Endothelial cell of hepatic sinusoid (primary cell): ENCODE measurements around the gene STK32C.

ENCODE experiments used
- in situ Hi-C: cut with HindIII; loops from 2 replicates; pipeline ENCODE4 v1.10.0; 2017; ENCODE audit warnings: low sequenced_read_pairs

The STK32C gene

DNA sequence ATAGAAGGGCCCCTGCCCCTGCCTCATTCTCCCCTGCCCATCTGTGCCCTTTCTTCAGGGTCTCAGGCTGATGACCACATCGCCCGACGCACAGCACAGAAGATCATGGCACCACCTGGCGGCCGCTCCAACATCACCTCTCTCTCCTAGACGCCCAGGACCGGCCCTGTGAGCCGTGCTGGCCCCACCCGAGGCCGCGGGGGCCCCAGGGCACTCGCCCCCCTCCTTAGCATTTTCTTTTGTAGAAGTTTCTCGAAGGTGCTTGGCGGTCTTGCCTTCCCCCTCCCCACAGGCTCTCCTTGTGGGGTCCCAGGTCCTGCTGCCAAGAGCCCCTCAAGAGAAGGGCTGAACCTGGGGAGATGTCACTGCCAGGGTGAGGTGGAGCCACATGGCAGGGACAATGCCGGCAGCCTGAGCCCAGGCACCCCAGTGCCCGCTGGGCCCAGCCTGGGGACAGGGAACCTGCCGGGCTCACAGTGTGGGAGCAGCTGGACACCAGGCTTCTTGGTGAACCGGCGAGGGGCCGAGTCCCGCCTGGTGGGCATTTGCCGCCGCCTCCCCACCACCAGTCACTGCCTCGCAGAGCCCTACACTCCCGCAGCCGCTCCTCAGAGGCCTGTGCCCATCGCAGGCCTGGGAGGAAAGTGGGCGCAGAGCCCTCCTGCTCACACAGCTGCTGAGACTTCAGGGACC lies 102.8 kb downstream of the STK32C start:
- in situ Hi-C loops, result loop anchor here (10.0 kb wide), 1 partner anchor 140 kb away; no protein-coding TSS in a partner anchor

DNA sequence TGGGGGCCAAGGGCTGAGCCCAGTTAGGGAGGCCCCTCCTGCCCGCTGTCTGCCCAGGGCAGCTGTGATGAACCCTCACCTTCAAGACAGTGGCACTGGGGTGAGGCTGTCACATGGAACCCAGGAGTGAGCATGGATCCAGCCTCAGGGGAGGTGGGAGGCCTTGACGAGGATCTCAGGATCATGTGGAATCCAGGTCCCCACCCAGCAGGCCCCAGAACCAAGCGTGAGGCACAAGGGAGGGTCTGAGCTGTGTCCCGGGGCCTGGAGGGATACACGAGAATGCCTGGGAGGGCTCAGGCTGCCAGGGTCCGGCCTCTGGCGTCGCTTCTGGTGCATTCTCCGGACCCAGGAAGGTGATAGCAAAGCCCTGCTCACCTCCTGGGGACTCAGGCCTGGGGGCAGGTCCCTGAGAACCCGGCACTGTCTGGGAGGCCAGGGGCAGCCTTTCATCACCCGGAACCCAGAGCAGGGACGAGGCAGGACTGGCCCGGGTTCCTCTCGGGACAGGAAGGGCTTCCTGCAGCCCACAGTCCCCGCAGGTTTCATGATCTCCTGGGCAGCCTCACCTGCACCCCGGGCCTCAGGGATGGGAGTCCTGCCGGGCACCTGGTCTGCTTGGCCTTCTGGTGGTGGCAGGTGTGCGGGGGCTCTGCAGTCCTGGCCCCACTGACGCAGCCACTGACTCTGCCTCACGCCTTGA lies 103.5 kb downstream of the STK32C start:
- in situ Hi-C loops, result loop anchor here (10.0 kb wide), 1 partner anchor 141 kb away; no protein-coding TSS in a partner anchor

DNA sequence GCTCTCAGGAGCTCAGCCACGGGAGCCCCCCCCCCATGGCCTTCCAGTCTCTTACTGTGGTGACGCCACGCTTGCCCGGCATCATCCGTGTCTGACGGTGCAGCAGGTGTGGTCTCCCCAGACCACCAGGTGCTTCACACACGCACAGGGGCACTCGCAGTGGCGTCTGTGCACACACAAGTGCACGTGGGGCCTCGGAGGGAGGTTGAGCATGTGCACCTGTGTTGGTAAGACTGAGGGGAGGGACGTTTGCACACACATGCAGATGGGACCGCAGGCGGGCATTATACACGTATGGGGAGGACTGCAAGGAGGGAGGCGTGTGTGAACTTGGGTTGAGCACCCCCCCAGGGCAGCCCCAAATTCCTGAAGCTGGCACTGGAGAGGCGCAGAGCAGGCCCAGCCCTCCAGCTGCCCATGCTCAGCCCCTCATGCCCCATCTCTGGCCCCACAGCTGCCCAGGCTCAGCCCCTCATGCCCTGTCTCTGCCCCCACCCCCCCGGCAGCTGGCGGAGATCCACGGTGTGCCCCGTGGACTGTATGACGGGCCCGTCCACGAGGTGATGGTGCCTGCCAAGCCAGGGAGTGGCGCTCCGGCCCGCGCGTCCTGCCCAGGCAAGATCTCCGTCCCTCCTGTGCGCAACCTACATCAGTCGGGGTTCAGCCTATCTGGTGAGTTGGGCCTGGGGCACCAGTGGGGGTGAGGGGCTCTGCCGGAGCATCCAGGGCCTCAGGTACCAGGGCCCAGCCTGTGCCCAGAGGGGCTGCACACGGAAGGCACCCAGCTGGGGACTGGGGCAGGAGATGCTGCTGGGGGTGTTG lies 104.3 kb downstream of the STK32C start:
- in situ Hi-C loops, result loop anchor here (10.0 kb wide), 1 partner anchor 141 kb away; no protein-coding TSS in a partner anchor

DNA sequence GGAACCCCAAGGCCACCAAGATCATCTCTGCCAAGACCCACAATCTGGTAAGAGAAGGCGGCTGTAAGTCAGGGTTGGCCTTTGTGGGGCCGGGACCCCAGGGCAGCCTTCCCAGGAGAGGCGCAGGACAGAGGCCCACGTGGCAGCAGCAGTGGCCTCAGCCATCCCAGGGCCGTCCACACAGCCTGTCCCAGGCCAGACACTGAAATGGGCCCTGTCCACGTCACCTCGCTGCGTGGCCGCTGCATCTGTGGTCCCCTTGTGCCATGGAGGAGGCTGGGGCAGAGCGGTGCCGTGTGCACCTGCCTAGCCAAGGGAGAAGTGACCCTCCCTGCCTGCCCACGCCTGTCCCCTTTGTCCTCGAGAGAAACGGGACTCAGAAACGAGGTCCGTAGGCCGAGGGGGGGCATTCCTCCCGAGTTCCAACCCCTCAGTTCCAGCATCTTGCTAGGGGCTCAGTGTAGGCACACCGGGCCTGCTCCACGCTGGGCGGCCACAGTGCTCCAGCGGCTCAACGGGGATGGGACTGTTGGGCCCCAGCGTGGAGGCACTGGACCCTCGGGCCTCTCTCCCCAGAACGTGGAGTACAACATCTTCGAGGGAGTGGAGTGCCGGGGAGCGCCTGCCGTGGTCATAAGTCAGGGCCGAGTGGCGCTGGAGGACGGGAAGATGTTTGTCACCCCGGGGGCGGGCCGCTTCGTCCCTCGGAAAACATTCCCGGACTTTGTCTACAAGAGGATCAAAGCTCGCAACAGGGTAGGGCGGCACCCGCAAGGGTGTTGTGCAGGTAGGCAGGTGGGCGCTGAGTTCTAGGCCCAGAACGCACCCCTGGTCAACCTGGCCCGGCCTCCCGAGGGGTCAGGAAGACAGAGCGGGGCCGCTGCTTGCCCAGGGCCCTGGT lies 105.4 kb downstream of the STK32C start:
- in situ Hi-C loops, result loop anchor here (10.0 kb wide), 1 partner anchor 142 kb away; no protein-coding TSS in a partner anchor

DNA sequence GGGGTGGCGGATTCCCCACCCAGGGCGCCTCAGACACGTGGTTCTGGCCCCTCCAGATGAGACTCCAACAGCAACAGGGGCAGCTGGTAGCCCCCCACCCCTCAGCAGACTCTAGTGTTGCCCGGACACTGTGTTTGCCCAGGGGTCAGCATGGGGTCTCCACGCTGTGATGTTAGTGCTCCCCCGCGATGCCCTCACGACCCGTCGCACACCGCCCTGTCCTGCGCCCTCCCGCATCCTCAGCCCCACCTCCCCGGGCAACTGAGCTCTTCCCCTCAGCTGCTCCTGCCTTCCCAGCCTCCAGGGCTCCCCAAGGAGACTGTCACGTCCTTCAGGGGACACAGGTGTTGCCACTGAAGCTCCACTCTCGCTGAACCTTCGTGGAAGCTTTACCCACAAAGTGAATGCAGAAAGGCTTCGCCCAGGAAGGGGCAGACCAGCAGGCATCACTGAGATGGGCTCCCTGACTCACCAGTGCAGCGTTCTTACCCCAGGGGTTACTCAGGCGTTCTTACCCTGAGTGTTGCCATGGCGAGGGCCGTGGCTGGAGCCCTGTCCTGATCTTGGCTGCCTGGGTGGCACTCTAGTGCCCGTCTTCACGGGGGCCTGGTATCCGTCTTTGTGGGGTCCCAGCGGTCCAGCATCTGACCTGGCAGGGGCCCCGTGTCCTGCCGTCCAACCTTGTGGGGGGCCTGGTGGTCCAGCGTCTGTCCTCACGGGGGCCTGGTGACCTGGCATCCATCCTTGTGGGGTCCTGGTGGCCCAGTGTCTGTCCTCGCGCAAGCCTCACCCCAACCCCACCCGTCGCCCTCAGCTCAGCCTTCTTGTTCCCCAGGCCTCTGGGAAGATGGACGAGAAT lies 106.4 kb downstream of the STK32C start:
- in situ Hi-C loops, result loop anchor here (10.0 kb wide), 1 partner anchor 143 kb away; no protein-coding TSS in a partner anchor

DNA sequence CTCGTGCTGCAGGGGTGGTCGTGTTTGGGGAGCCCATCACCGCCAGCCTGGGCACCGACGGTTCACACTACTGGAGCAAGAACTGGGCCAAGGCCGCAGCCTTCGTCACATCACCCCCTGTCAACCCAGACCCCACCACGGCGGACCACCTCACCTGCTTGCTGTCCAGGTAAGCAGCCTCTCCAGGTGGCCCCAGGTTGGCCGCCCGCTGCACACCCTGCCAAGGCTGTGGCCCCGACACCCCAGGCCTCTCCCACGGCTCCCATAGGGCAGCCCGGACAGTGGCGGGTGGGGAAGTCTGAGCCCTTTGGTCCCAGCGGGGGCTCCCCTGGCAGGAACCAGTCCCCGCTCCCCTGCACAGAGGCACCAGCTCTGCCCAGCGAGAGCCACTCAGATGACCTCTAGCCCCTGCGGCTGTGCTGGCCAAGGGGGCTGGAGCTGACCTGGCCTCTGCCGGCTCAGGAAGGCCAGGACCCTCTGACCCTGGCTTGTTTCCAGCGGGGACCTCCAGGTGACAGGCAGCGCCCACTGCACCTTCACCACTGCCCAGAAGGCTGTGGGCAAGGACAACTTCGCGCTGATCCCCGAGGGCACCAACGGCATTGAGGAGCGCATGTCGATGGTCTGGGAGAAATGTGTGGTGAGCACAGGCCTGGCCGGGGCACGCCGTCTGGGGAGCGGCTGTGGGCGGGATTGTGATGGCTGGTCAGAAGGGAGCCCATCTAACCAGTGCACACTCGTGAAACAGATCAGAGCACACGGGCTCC lies 107.2 kb downstream of the STK32C start:
- in situ Hi-C loops, result loop anchor here (10.0 kb wide), 1 partner anchor 144 kb away; no protein-coding TSS in a partner anchor

DNA sequence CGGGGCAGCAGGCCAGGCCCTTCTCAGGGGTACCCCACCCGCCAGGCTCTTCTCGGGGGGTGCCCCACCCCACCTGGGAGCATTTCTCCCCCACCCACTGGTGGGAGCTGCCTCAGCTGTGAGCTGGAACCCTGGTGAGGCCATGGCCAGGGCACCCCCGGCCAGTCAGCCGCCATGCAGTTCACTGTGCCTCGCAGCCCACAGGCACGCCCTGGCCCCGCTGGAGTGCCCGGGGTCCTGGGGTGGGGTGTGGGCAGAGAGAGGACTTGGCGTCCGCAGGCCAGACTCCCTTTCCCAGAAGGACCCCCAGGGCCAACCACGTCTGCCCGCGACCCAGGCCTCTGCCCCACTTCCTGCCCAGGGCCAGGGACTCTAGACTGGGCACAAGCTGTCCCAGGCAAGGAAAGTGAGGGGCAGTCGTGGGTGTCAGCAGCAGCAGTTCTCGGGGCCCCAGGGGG lies 107.9 kb downstream of the STK32C start:
- in situ Hi-C loops, result loop anchor here (10.0 kb wide), 1 partner anchor 145 kb away; no protein-coding TSS in a partner anchor

DNA sequence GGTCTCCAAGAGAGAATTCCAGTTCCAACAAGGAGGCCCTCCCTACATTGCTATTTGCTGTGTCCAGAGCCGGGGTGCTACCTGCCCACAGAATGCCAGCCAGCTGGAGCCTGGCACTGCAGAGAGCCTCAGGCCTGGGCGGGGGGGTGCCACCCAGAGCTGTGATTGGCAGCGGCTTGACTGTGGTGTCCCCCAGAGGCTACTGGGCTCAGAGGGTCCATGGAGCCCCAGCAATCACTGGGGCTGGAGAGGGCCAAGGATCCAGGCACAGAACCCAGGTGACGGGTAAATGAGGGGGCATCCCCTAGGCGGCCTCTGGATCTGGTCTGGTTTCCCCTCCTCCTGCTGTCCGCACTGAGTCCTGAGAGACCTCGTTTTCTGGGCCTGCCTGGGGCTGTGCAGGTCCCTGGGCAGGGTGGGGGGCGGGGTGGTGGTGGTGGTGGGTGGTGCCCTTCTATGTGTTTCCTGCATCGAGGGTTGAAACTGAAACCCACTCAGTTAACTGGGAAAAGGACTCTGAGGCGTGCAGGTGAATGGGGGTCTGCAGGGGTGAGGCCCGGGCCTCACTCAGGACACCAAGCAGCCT lies 108.4 kb downstream of the STK32C start:
- in situ Hi-C loops, result no loop called here

DNA sequence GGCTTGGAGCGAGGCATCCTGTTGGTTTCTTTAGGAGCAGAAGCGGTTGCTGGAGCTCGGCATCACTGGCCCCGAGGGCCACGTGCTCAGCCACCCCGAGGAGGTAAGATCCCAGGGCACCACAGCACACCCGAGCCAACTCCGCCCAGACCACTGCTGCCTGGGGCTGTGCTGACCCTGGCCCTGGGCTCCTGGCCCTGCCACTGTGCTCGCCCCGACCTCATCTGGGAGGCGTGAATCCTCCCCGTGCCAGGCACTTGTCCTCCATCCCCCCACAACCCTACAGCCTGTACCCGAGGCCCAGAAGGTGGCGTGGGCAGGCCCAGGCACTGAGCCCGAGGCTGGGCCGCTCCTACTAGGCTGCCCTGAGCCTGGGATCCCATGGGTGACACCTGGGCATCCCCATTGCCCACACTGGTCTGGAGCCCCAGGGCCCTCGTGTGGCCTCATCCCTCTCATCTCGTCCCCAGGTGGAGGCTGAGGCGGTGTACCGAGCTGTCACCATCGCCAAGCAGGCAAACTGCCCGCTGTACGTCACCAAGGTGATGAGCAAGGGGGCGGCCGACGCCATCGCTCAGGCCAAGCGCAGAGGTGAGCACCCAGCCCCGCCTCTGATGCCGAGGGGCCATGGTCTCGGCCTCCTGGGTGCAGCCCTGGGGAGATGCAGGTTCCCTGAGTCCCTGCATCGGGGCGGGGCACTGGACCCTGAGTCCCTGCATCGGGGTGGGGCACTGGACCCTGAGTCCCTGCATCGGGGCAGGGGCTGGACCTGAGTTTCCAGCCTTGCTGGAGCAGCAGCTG lies 109.2 kb downstream of the STK32C start:
- in situ Hi-C loops, result no loop called here

DNA sequence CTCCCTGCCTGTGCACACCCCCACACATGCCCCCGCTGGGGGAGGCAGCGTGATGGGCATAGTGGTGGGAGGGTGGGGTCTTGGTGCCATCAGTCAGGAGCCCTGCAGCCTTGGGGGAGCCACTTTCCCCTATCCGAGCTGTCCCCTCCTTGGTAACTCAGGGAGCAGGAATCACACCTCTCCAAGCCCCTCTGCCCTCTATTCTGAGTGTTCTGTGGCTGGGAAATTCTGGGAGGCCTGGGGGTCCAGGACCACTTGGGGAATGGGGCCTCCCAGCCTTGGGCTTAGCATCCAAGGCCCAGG lies 109.7 kb downstream of the STK32C start:
- in situ Hi-C loops, result no loop called here

DNA sequence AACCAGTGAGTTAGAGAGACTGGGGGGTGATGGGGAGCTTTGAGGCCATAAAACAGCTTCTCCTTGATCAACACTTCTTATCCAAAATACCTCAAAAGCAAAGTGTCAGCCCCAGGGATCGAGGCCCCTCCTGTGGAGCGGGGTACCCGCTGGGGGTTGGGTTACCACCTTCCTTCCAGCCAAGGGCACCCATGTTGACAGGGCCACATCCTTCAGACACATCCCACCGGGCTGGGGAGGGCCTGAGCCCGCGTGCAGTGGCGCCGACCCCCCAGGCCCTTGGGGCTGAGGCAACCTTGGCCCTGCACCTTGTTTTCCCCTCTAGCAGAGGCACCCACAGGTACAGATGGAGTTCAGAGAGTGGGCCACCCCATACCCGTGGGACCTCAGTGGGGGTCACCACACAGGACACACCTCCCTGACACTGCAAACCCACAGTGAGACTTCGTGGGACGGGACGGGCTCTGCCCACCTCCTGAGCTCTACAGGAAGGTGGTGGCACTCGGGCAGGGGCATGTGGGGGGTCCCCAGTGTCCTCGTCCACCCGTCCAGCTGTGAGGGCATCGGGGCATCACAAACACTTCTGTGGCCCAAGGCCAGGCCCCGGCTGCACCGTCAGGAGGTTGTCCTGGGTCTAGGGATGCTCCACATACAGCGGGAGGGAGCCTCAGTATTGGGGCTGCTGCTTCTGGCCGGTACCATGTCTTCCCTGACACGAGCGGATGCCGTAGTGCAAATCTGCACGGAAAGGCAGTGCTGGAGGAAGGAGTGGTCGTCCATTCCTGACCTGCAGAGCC lies 110.3 kb downstream of the STK32C start:
- in situ Hi-C loops, result no loop called here

DNA sequence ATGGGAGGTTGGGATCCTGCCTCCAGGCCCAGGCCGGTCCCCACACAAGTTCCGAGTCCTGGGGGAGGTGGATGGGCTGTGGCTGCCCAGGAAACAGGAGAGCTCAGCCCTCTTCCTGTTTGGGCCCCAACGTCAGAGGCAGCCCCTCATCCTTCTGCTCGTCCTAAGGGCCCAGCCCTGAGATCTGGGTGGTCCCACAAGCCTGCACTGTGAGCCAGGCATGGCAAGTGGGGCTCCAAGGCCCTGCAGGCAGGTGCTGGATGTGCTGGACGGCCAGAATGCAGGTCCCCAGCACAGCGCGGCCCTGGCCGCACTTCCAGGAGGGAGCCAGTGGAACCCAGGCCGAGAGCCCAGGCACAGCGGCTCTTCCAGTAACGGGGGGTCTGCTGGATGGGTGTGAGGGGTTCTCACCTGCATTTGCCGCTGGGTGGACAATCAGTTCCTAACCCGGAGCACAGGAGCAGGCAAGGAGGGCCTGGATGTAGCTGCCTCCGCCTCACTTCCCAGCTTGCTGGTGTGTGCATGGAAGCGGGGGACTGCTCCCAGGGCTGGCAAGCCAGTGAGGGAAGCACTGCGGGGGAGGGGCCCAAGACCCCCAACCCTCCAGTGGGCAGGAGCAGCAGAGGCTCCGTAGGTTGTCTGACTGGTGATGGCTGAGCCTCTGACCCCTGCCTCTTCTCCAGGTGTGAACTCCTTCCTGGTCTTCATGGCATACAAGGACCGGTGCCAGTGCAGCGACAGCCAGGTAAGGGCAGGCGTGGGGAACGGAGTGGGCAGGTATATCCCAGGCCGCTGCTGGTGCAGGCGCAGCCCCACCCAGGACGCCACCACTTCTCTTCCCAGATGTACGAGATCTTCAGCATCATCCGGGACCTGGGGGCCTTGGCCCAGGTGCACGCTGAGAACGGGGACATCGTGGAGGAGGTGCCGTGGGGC lies 111.3 kb downstream of the STK32C start:
- in situ Hi-C loops, result no loop called here

DNA sequence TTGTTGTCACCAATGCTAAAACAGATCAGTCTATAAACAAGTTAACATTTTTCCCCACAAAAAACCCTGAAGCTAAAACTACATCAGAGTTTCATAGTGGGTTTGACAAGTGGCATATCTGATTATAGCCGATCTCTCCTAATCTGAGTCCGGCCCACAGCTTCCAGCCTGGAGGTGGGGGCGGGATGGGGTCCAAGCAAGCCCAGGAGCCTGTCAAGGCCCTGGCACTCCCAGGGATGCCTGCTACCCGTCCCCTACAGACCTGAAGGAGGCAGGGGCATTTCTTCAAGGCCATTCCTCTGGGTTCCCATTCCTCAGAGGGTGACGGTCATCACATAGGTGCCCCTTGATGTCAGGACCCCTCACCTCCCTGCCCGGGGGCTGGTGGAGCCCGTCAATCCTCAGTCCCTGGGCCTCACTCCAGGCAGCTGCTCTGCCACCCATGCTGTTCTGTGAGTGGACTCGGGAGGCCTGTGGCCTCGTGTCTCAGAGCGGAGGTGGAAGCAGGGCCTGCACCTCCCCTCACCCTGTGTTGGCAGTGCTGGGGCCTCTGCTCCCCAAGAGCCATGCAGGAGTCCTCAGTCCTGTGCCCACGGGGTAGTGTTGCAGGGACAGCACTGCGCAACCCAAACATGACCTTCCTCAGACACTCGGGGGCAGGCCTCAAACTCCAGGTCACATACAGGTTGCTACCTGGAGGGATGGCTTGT lies 112.2 kb downstream of the STK32C start:
- in situ Hi-C loops, result no loop called here

DNA sequence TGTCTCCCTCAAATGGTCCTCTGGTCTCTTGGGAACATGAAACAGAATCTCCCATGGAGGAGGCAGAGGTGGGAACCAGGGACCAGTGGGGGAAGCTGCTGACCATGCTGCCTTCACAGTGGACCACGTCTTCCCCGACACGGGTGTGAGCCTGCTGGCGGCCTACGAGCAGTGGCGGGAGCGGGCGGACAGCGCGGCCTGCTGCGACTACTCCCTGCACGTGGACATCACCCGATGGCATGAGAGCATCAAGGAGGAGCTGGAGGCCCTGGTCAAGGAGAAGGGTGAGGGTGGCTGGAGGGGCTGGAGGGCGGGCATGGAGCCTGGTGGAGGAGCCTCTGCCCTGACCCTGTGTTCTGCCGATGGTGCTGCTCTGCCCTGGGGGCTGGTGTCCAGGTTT lies 113.0 kb downstream of the STK32C start:
- in situ Hi-C loops, result no loop called here
